ENCODE data around the gene OXLD1.
"Not testable (repeated sequence)": the region's sequence is repeated elsewhere in the genome, so short reads cannot be mapped to it uniquely, and the experiment has no call there.

OXLD1 gene

GRCh38 chr17:81683584-81684441 lies 17.4 kb upstream of the OXLD1 start, which contains the start of the genes ARL16 and HGS:
Gene ARL16, minus strand, starts transcription at chr17:81683797. Its CDS starts 44 bp downstream, at chr17:81683753.
Gene HGS, plus strand, starts transcription at chr17:81684011. Its CDS starts 56 bp downstream, at chr17:81684067.
- DNase-seq (ENCODE audit: low read depth, low spot score) = peak; percentile 99

DNA sequence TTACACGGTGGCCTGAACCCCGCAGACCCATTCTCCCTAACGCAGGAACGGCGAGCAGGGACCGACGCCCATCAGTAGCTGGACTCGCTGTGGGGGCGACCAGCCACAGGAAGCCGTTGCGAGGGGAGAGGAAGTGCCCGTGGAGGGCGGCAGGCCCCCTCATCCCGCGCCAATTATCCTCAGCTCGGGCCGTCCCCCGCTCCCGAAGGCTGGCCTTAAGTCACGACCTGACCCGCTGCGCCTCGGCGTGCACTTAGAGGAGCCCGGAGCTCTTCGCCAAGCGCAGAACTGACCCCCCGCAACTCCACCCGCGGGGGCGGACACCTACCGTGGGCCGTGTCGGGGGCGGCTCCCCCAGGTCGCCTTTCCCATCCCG lies 16.8 kb upstream of the OXLD1 start:
- DNase-seq (ENCODE audit: low read depth, low spot score) = no peak

- DNase-seq (ENCODE audit: low read depth, low spot score) = no peak
Measured at GRCh38 chr17:81682565-81683207, 16.3 kb upstream of the OXLD1 start.

DNA sequence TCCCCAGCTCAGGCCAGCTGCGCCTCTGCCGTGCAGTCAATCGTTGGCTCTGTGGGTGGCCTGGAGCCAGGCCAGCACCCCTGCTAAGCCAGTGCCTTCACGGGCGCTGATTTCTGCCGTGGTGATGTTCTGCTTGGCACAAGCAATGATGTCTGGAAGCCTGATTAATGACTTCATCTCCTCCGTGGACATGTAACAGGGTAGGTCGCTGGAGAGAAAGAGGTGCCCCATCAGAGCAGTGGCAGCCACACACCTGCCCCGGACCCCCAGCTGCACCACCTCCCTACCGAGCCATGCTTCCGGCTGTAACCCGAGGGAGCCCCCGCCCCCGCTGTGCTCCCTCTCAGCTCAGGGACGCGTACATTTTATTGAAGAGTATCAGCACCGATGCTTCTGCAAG lies 15.3 kb upstream of the OXLD1 start:
- DNase-seq (ENCODE audit: low read depth, low spot score) = peak; percentile 91

DNA sequence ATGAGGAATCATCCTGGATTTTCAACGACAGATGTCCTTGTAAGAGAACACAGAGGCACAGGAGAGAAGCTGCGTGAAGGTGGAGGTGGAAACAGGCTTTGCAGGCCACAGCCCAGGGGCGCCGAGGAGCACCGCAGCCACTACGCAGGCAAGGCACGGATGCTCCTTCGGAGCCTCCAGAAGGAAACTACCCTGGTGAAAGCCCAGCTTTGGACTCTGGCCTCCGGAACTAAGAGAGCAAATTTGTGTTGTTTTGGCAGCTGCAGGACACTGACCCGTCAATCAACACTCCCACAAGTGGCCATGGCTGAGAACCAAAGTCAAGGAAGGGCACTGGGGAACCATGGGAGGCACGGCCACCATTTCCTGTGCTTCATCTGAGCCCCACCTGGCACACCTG lies 13.7 kb upstream of the OXLD1 start:
- no peak for DNase-seq (ENCODE audit: low read depth, low spot score)

- no peak for DNase-seq (ENCODE audit: low read depth, low spot score)
Measured at GRCh38 chr17:81676906-81677305, 10.5 kb upstream of the OXLD1 start.

DNA sequence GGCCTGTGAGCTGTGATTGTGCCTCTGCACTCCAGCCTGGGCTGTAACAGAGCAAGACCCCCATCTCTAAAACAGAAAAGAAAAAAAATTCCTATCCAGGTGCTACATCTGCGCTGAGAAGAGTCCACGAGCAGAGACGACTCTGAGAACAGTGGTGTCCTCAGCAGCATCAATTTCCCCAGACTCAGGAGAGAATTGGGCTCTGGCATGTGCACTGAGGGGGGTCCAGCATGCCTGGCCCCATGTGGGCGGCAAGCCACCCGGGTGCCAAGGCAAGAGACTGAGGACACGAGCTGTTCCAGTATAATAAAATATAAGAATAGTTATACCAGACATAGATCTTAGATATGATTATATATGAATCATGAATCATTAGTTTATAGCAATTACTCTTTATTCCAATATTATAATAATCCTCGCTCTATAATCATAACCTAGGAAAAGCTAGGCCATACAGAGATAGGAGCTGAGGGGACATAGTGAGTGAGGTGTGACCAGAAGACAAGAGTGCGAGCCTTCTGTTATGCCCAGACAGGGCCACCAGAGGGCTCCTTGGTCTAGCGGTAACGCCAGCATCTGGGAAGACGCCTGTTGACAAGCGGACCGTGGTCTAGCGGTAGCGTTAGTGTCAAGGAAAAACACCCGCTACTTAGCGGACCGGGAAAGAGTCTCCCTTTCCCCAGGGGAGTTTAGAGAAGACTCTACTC lies 9.3 kb upstream of the OXLD1 start:
- DNase-seq (ENCODE audit: low read depth, low spot score) = not testable (repeated sequence)

- no peak for DNase-seq (ENCODE audit: low read depth, low spot score)
Measured at GRCh38 chr17:81673561-81674258, 7.3 kb upstream of the OXLD1 start.

DNA sequence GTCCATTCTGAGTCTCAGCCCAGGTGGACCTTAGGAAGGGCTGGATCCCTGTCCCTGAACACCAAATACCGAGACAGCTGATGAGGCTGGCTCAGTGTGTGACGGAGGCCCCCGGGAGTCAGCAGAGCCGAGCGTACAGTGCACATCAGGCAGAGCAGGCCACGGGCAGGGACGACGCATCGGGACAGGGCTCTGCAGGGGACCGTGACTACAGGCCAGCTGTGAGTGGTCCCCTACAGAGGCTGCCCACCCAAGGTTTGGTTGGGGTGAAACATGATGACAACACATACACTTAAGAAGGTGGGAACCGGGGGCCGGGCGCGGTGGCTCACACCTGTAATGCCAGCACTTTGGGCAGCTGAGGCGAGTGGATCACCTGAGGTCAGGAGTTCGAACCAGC lies 6.5 kb upstream of the OXLD1 start:
- no peak for DNase-seq (ENCODE audit: low read depth, low spot score)

DNA sequence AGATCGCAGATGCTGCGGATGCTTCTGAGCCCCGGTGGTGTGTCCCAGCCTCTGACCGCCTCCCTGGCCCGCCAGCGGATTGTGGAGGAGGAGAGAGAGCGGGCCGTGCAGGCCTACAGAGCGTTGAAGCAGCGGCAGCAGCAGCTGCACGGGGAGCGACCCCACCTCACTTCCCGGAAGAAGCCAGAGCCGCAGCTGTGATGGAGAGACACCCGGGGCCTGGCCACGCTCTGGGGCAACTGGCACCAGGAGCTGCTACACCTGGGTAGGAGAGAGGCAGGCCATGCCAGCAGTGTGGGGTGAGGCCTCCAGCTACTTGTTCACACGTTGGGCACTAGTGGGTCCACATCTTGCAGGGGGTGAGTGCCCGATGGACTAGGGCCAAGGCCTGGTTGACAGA lies 6.1 kb upstream of the OXLD1 start:
- no peak for DNase-seq (ENCODE audit: low read depth, low spot score)

- DNase-seq (ENCODE audit: low read depth, low spot score) = no peak
Measured at GRCh38 chr17:81667754-81668153, 1.3 kb upstream of the OXLD1 start.

- DNase-seq (ENCODE audit: low read depth, low spot score) = no peak
Measured at GRCh38 chr17:81666092-81666341, 388 bp downstream of the OXLD1 start.

DNA sequence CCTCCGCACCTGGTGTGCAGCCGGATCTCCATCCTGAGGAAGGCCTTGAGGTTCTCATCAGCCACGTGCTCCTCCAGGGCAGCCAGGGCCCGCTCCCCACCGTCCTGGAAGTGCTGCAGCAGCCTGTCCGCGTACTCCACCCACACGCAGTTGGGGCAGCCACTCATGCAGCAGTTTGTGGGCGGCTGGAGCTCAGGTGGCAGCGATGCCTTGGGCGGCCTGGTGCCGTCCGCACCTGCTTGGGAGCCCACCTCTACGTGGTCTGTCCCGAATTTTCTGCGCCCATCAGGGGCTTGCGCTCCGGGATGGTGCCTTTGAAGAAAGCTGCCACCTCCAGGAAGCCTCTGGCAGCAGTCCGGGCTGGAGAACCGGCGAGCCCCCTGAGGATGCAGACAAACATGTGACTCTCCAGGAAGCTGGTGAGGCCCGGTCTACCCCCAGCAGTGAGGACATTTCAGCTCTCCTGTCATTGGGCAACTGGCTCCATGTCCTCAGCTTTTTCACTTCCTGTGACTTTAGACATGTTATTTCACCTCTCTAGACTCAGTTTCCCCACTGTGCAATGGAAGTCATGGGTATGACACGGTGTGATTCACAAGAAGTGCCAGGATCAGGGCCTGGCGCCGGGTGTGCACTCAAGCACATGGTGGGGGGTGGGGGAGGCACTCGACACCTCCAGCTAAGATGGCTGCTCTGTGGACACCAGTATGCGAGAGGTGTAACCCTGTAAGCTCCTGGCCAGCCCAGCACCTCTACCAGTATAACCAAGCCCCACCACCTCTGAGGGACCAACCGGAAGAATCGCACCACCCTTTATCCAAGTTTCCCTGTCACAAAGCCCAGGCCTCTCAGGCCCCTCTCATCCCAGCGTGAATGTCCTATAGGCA lies 957 bp downstream of the OXLD1 start:
- no peak for DNase-seq (ENCODE audit: low read depth, low spot score)

- no peak for DNase-seq (ENCODE audit: low read depth, low spot score)
Measured at GRCh38 chr17:81664051-81664470, 2.3 kb downstream of the OXLD1 start.

GRCh38 chr17:81662002-81662401 lies 4.4 kb downstream of the OXLD1 start:
- no peak for DNase-seq (ENCODE audit: low read depth, low spot score)

DNA sequence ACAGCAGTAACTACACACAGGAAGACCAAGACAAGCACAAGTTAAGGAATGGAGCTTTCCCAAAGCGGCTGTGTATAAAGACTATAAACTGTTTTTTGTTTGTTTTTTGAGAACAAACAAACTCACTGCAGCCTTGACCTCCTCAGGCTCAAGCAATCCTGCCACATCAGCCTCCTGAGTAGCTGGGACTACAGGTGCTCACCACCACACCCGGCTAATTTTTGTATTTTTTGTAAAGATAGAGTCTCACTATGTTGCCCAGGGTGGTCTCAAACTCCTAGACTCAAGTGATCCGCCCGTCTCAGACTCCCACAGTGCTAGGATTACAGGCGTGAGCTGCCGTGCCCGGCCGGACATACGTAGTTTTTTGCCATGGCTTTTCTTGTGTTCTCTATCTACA lies 6.0 kb downstream of the OXLD1 start:
- no peak for DNase-seq (ENCODE audit: low read depth, low spot score)

DNA sequence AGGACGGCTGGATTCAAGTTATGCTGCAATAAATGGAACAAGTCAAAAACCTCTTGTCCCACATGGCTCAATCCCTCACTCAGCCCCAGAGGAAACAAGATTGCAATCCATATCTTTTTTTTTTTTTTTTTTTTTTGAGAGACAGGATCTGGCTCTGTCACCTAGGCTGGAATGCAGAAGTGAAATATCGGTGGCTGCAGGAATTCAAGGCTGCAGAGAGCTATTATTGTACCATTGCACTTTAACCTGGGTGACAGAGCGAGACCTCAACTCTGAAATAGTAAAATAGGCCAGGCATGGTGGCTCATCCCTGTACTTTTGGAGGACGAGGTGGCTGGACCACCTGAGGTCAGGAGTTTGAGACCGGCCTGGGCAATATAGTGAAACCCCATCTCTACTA lies 7.4 kb downstream of the OXLD1 start:
- DNase-seq (ENCODE audit: low read depth, low spot score) = no peak

DNA sequence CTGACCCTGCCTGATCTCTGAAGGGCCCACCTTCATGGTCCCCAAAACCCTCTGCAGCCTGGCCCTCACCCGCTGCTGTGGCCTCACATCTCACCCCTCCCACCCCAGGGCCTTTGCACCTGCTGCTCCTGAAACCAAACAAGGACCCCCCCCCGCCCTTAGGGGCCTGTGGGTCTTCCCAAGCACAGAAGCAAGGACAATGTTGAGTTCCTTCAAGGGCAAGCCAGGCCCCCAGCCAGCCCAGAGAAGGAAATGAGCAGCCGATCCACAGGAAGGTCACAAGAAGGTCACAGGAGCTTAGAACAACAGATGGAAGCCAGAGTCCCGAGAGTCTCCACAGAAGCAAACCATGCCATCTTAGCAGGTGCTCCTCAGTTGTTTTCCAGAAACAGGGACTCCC lies 9.6 kb downstream of the OXLD1 start:
- DNase-seq (ENCODE audit: low read depth, low spot score) = no peak

DNA sequence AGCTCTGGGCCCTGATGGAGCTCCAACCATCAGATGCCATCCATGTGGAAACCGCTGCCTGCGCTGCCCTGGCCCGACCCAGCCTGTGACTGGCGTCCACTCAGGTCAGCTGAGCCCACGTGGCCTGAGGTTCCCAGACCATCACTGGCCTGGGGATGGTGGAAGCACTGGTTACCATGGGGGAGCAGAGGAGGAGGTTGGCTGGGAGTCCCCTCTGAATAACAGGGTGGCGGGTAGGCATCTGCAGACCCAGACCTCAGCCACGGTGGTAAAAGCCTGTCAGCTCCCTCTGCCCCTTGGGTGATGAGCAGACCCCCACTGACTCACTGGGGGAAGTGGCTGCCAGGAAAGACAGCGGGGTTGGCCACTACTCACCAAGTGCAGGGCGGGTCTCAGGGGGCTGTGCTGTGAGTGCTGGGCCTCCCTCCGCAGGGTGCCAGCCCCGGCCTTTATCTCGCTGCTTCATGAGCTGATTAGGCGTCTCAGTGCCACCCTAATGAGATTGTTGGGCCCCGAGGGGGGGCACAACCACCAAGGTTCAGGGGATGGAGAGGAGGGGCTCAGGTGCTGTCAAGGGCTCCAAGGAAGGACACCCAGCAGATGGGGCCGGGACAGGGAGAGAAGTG lies 10.2 kb downstream of the OXLD1 start, which contains the start of gene PDE6G:
PDE6G (minus strand) TSS at position 425 of the 626 bp plus-strand sequence. CDS start 3,237 bp downstream, outside the sequence.
- DNase-seq (ENCODE audit: low read depth, low spot score) = no peak

DNA sequence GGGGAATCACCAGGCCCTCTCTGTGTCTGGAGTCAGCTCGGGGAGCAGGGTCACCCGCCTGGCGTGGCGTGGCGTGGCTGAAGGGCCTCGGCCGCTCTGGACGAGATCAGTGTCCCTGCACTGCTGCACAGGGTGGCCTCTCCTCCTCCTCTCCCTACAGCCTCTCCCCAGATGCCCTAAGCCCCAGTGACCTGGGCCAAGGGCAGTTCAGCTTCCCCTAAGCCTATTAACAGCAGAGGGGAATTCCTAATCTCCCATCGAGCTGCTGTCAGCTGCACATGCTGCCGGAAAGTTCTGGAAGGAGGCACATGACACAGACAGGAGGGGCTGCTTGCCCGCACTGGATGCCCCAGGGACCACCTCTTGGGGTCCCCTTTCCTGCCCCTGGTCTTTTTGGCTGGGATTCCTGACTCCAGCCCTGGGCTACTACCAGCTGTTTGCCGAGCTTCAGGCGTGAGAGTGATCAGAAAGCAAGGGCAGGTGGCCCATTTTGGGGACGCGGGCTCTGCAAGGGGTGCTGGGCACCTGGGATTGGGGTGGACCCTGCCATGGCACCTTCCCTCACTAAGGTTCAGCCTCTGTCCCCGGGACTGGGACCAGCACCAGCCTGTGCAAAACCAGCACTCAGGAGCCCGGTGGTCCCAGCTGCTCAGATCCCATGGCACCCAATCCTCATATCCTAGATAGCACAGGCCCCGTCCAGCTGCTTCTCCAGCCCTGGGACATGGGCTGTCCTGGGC lies 10.9 kb downstream of the OXLD1 start:
- DNase-seq (ENCODE audit: low read depth, low spot score) = no peak
